GM12891 (cell line): ENCODE results near the gene FOXR1.

Experiments
- DNase-seq: peaks from one replicate; pipeline ENCODE4 v3.0.0; 2011; ENCODE audit warnings: low spot score; ENCODE audit not compliant: insufficient read length
- FAIRE-seq: peaks from 2 replicates; lab custom pipeline; 2011; peaks lifted over from hg19 to GRCh38; lab: Jason Lieb, UNC
- PAX5 ChIP-seq: IDR thresholded peaks from 2 replicates; pipeline ENCODE4 v1.6.1; 2011; ENCODE audit warnings: low read length, moderate library complexity, mild to moderate bottlenecking; ENCODE audit not compliant: insufficient read depth, severe bottlenecking
- POLR2A ChIP-seq: IDR thresholded peaks from 2 replicates; pipeline ENCODE4 v1.6.1; 2011; ENCODE audit warnings: low read depth, low read length, control low read depth
- POLR2AphosphoS5 ChIP-seq: IDR thresholded peaks from 2 replicates; pipeline ENCODE4 v1.6.1; 2011; ENCODE audit warnings: low read depth, low read length, control low read depth
- POU2F2 ChIP-seq: IDR thresholded peaks from 2 replicates; pipeline ENCODE4 v1.6.1; 2011; ENCODE audit warnings: low read depth, mild to moderate bottlenecking, control low read depth, low read length, moderate library complexity
- SPI1 ChIP-seq: IDR thresholded peaks from 2 replicates; pipeline ENCODE4 v1.6.1; 2011; ENCODE audit warnings: low read depth, low read length, control low read depth
- TAF1 ChIP-seq: IDR thresholded peaks from 2 replicates; pipeline ENCODE4 v1.6.1; 2011; ENCODE audit warnings: low read depth, low read length, control low read depth

FOXR1 gene

DNA sequence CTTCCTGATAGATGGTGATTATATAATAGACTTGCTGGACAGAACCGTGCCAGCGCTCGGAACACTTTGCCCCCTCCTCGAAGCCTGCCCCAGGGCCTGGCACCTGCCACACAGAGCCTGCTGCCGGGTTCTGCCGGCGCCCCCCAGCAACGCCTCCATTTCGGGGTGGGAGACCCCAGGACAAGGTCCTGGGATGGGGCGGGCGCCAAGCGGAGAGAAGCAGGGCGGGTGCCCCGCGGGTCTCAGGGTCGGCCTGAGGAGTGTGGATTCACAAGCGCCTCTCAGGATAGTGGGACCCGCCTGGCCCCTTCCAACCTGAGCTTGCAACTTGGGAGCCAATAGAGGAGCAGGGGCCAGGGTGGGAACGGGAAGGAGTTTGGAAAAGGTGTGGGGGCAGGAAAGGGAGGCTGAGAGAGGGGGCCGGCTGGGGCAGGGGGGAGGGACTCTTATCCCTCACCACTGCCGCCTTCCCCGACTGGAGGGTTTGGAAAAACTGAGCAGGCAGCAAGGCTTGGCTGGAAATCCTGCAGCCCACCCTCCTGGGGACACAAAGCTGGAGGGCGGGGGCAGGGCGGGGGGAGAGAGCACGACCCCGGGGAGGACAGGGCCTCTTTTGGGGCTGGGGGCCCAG is 42.6 kb upstream of the FOXR1 start:
- no peak for FAIRE-seq
- DNase-seq, result no peak

GRCh38 chr11:118929501-118930093 is 42.0 kb upstream of the FOXR1 start:
- TF ChIP-seq SPI1 (no peak), TAF1 (no peak), POLR2A (no peak), POLR2AphosphoS5 (no peak), PAX5 (no peak), POU2F2 (no peak)
- DNase-seq (no peak), FAIRE-seq (peak; percentile 41)

More for the DNA sequence above, 42.6 kb upstream of the FOXR1 start:
- TF ChIP-seq POLR2AphosphoS5, result no peak
- TF ChIP-seq PAX5, result no peak
- TF ChIP-seq TAF1, result no peak
- no peak for TF ChIP-seq SPI1
- TF ChIP-seq POLR2A, result no peak
- no peak for TF ChIP-seq POU2F2

- peak; percentile 65 for DNase-seq
- FAIRE-seq, result peak; percentile 89
Observed at GRCh38 chr11:118930094-118930712, 41.4 kb upstream of the FOXR1 start.

GRCh38 chr11:118931571-118931970 is 40.0 kb upstream of the FOXR1 start:
- TF ChIP-seq POU2F2 (no peak), POLR2AphosphoS5 (no peak), TAF1 (no peak), PAX5 (no peak), POLR2A (no peak), SPI1 (no peak)
- no peak for FAIRE-seq

More at GRCh38 chr11:118930094-118930712, 41.4 kb upstream of the FOXR1 start:
- TF ChIP-seq POU2F2, result peak; percentile 33; the same call in 1 of the 2 replicates
- TF ChIP-seq TAF1, result no peak
- TF ChIP-seq SPI1, result no peak
- no peak for TF ChIP-seq POLR2A
- no peak for TF ChIP-seq POLR2AphosphoS5
- TF ChIP-seq PAX5, result no peak

GRCh38 chr11:118933486-118933885 is 38.1 kb upstream of the FOXR1 start:
- FAIRE-seq (no peak), DNase-seq (no peak)
- TF ChIP-seq TAF1 (no peak), PAX5 (no peak), POLR2A (no peak), SPI1 (no peak), POLR2AphosphoS5 (no peak), POU2F2 (no peak)

More at GRCh38 chr11:118931571-118931970, 40.0 kb upstream of the FOXR1 start:
- no peak for DNase-seq

DNA sequence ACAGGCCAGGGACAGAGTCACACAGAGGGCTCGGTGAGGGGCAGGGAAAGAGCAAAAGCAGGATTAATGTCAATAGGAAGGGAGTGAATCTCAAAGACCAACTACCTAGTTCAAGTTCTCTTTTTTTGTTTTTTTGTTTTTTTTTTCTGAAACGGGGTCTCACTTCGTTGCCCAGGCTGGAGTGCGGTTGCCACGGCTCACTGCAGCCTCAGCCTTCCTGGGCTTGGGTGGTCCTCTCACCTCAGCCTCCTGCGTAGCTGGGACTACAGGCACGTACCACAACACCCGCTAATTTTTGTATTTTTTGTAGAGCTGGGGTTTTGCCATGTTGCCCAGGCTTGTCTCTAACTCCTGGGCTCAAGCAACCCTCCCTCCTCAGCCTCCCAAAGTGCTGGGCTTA is 36.2 kb upstream of the FOXR1 start:
- TF ChIP-seq PAX5, result no peak
- TF ChIP-seq POLR2A, result no peak
- FAIRE-seq (no peak), DNase-seq (no peak)

GRCh38 chr11:118938491-118939403 is 32.8 kb upstream of the FOXR1 start:
- FAIRE-seq, result no peak
- no peak for TF ChIP-seq POLR2AphosphoS5
- TF ChIP-seq POLR2A, result no peak
- no peak for TF ChIP-seq TAF1
- no peak for TF ChIP-seq SPI1
- no peak for TF ChIP-seq POU2F2
- TF ChIP-seq PAX5, result no peak
- DNase-seq, result no peak

DNA sequence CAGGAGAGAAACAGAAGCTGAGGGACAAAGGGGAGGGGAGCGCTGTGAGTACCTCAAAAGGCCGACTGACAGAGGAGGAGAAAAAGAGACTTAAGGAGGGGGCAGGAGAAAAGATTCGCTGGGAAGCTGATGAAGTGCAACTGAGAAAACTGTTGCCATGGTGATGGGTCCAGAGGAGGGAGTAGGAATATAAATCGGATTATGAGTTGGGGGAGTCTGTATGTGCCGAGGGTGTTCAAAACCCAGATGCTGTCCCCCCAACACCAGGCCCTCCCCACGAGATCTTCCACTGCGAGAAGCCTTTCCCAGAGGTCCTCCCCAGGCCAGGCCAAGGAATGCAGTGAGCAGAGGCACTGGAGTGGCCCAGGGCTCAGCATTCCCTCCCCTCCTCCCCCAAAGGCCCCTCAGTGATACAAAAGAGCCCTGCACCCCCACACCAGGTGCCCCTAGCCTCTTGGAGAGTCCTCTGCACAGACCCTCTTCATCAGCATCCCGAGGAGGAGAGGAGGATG is 32.1 kb upstream of the FOXR1 start:
- DNase-seq (no peak), FAIRE-seq (no peak)
- TF ChIP-seq POLR2AphosphoS5, result no peak
- TF ChIP-seq POLR2A, result no peak

DNA sequence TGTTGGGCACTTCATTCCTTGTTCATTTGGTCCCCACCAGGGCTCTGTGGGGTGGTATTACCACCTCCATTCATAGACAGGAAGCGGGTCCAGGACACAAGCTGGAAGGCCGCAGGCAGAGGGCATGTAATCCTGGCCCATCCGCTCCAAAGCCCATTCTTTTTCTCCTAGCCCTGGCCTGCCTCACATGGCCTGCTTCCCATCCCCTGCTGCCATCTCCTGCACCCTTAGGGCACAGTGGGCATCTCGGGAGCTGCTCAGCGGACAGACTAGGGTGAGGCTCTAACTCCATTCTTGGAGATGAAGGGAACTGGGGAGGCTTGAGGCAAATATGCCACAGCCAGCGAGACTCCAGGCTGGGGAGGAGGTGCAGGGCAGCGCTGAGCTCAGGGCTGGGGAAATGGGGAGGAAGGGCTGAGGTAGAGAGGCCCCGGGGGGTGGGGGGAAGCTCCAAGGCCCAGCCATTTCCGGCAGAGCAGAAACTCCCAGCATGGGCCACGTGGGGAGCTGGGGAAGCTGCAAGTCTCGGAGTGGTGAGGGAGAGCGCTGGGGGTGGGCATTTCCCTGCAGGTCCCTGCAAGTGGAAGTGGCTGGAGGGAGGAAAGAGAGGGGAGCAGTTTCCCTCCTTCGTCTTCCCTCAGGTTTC is 31.5 kb upstream of the FOXR1 start:
- FAIRE-seq, result no peak
- DNase-seq, result peak; percentile 48
- TF ChIP-seq POU2F2 (no peak), PAX5 (no peak), SPI1 (peak; percentile 16; the same call in 1 of the 2 replicates)
